Ureter (tissue), 1 donor: ENCODE data around the gene SUPT20HL1. TPM values are rescaled to one million over a fixed set of nuclear protein-coding genes. Genes with fewer than 3 reads are reported as not detected.
"Not testable (repeated sequence)": the region's sequence is repeated elsewhere in the genome, so short reads cannot be mapped to it uniquely, and the experiment has no call there.

Source experiments
- DNase-seq: peaks from one replicate; pipeline ENCODE4 v3.0.0-alpha.2; 2020; ENCODE audit warnings: low spot score
- total RNA-seq: library from RNA; stranded (reverse); gene quantifications from one replicate; pipeline ENCODE4 v1.2.4, GENCODE V29; 2023
- donor health status: DM: yes; HTN: yes; CAD: no.

The SUPT20HL1 gene
- 0.78 TPM for total RNA-seq

GRCh38 chrX:24360272-24360671, at the start of gene SUPT20HL1:
TSS of gene SUPT20HL1 (plus strand) at chrX:24360639. CDS start at chrX:24362761, 2,122 bp downstream.
- no peak for DNase-seq

GRCh38 chrX:24310916-24311315, 49.5 kb upstream of the SUPT20HL1 start:
- not testable (repeated sequence) for DNase-seq

- DNase-seq: not testable (repeated sequence)
Observed at GRCh38 chrX:24311507-24312248, 48.8 kb upstream of the SUPT20HL1 start.

GRCh38 chrX:24312249-24312607, 48.2 kb upstream of the SUPT20HL1 start:
- not testable (repeated sequence) for DNase-seq

- no peak for DNase-seq
Observed at GRCh38 chrX:24314019-24314635, 46.3 kb upstream of the SUPT20HL1 start, which contains the start of gene SUPT20HL2. TSS of gene SUPT20HL2 (minus strand) at chrX:24314069. CDS start at chrX:24313315, 754 bp downstream.

- DNase-seq: no peak
Observed at GRCh38 chrX:24316111-24316510, 44.3 kb upstream of the SUPT20HL1 start.

- no peak for DNase-seq
Observed at GRCh38 chrX:24317567-24317966, 42.9 kb upstream of the SUPT20HL1 start.

- no peak for DNase-seq
Observed at GRCh38 chrX:24321741-24322395, 38.6 kb upstream of the SUPT20HL1 start.

- DNase-seq: no peak
Observed at GRCh38 chrX:24325231-24325630, 35.2 kb upstream of the SUPT20HL1 start.

GRCh38 chrX:24332878-24333277, 27.6 kb upstream of the SUPT20HL1 start:
- no peak for DNase-seq

GRCh38 chrX:24333371-24333770, 27.1 kb upstream of the SUPT20HL1 start:
- DNase-seq: no peak

GRCh38 chrX:24334461-24334860, 26.0 kb upstream of the SUPT20HL1 start:
- DNase-seq: no peak

GRCh38 chrX:24335871-24336270, 24.6 kb upstream of the SUPT20HL1 start:
- no peak for DNase-seq

- no peak for DNase-seq
Observed at GRCh38 chrX:24339911-24340310, 20.5 kb upstream of the SUPT20HL1 start.

GRCh38 chrX:24340501-24340900, 19.9 kb upstream of the SUPT20HL1 start:
- DNase-seq: no peak

- no peak for DNase-seq
Observed at GRCh38 chrX:24341795-24342194, 18.6 kb upstream of the SUPT20HL1 start.

- DNase-seq: no peak
Observed at GRCh38 chrX:24343719-24344118, 16.7 kb upstream of the SUPT20HL1 start.

GRCh38 chrX:24347881-24348280, 12.6 kb upstream of the SUPT20HL1 start:
- DNase-seq: no peak

GRCh38 chrX:24350217-24350616, 10.2 kb upstream of the SUPT20HL1 start:
- DNase-seq: no peak

- DNase-seq: no peak
Observed at GRCh38 chrX:24355095-24355494, 5.3 kb upstream of the SUPT20HL1 start.

- no peak for DNase-seq
Observed at GRCh38 chrX:24357106-24357505, 3.3 kb upstream of the SUPT20HL1 start.

GRCh38 chrX:24362089-24362745, 1.8 kb downstream of the SUPT20HL1 start:
- DNase-seq: not testable (repeated sequence)
